ENCODE measurements around the gene BPI. TPM values are rescaled to one million over a fixed set of nuclear protein-coding genes. Genes with fewer than 3 reads are reported as not detected.
A peak's percentile ranks its signal among the peaks of the same experiment; 100 is the strongest.
"Not testable (repeated sequence)": the region's sequence is repeated elsewhere in the genome, so short reads cannot be mapped to it uniquely, and the experiment has no call there.

The BPI gene
- total and polyA plus RNA-seq, 2 donors, result 0.09 to 0.32 TPM

DNA sequence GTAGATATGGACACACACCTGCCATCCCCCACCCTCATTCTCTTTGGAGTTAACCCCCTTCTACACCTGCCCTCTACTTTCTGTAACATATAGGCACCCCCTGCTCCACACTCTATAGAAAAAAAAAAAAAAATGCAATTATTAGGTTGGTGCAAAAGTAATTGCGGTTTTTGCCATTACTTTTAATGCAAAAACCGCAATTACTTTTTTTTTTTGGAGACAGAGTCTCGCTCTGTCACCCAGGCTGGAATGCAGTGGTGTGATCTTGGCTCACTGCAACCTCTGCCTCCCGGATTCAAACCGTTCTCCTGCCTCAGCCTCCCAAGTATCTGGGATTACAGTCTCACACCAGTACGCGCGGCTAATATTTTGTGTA lies 35.6 kb downstream of the BPI start:
- H3K27ac ChIP-seq (ENCODE audit: low read depth); H3K36me3 ChIP-seq (ENCODE audit: insufficient read depth); H3K4me3 ChIP-seq (ENCODE audit: low read depth, low read length); H3K4me1 ChIP-seq (ENCODE audit: insufficient read depth); DNase-seq (ENCODE audit: extremely low spot score): not testable (repeated sequence)
- whole genome bisulfite sequencing, result 93% methylated on average over 8 of the region's 8 CpGs

GRCh38 chr20:38339997-38340396 lies 36.0 kb downstream of the BPI start:
- 52% methylated on average over 3 of the region's 3 CpGs for WGBS
- no peak for DNase-seq (ENCODE audit: extremely low spot score)

DNA sequence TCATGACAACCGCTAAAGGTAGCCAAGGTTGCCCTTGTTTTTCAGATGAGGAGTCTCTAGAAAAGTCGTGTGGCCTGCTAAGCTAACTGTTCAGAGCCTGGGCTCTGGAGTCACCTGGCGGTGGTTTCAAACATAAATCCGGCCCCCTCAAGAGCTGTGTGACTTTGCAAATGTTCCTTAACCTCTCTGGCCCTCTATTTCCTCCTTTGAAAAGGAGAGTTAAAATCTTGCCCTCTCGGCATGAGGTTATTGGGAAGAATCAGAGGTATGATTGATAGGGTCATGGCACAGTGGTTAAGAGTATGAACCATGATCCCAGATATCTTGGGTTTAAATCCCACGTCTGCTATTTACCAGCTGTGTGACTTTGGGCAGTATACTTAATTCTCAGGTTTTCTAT lies 36.7 kb downstream of the BPI start:
- no peak overlapping the region for H3K27ac ChIP-seq (ENCODE audit: low read depth)
- 84% methylated on average over 6 of the region's 6 CpGs for WGBS
- peaks cover 3% of the 10 kb centered on the region for H3K4me1 ChIP-seq (ENCODE audit: insufficient read depth)
- no peaks in the 10 kb centered on the region for H3K36me3 ChIP-seq (ENCODE audit: insufficient read depth)
- H3K4me3 ChIP-seq (ENCODE audit: low read depth, low read length), result no peak overlapping the region
- DNase-seq (ENCODE audit: extremely low spot score), result no peak

More at GRCh38 chr20:38339997-38340396, 36.0 kb downstream of the BPI start:
- no peak overlapping the region for H3K4me3 ChIP-seq (ENCODE audit: low read depth, low read length)
- H3K27ac ChIP-seq (ENCODE audit: low read depth), result no peak overlapping the region
- no peaks in the 10 kb centered on the region for H3K36me3 ChIP-seq (ENCODE audit: insufficient read depth)
- peaks cover 3% of the 10 kb centered on the region for H3K4me1 ChIP-seq (ENCODE audit: insufficient read depth)

DNA sequence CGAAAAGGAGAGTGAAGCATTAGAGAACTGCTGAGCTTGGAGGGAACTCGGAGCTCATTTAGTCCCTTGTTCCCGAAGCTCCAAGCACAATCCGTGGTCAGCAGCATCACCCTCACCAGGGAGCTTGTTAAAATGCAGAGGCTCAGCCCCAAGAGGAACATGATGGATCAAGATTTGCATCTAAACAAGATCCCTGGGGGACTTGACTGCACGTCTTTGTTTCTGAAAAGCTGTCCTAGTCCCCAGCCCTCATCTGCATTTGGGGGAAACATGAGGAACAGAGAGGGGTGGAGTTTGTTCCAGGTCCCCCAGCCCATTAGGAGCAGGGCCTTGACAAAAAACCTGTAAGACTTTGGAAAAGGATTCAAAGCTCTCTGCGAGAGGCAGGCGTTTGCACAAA lies 38.3 kb downstream of the BPI start:
- no peaks in the 10 kb centered on the region for H3K36me3 ChIP-seq (ENCODE audit: insufficient read depth)
- no peak overlapping the region for H3K4me3 ChIP-seq (ENCODE audit: low read depth, low read length)
- H3K27ac ChIP-seq (ENCODE audit: low read depth), result no peak overlapping the region
- peaks cover 3% of the 10 kb centered on the region for H3K4me1 ChIP-seq (ENCODE audit: insufficient read depth)
- no peak for DNase-seq (ENCODE audit: extremely low spot score)
- 61% methylated on average over 7 of the region's 7 CpGs for WGBS

- Histone ChIP-seq H3K4me3 (ENCODE audit: low read depth, low read length) (no peak overlapping the region), H3K4me1 (ENCODE audit: insufficient read depth) (peaks cover 3% of the 10 kb centered on the region), H3K27ac (ENCODE audit: low read depth) (peak overlapping the region; percentile 14), H3K36me3 (ENCODE audit: insufficient read depth) (no peaks in the 10 kb centered on the region)
- DNase-seq (ENCODE audit: extremely low spot score), result no peak
- WGBS, result 49% methylated on average over 5 of the region's 5 CpGs
Observed at GRCh38 chr20:38342713-38343310, 38.9 kb downstream of the BPI start.

- H3K4me3 ChIP-seq (ENCODE audit: low read depth, low read length), result no peak overlapping the region
- peak; percentile 78 for DNase-seq (ENCODE audit: extremely low spot score)
- H3K27ac ChIP-seq (ENCODE audit: low read depth), result peak overlapping the region; percentile 14
- peaks cover 3% of the 10 kb centered on the region for H3K4me1 ChIP-seq (ENCODE audit: insufficient read depth)
- no peaks in the 10 kb centered on the region for H3K36me3 ChIP-seq (ENCODE audit: insufficient read depth)
- 27% methylated on average over 16 of the region's 16 CpGs for WGBS
Observed at GRCh38 chr20:38343311-38344106, 39.6 kb downstream of the BPI start.

DNA sequence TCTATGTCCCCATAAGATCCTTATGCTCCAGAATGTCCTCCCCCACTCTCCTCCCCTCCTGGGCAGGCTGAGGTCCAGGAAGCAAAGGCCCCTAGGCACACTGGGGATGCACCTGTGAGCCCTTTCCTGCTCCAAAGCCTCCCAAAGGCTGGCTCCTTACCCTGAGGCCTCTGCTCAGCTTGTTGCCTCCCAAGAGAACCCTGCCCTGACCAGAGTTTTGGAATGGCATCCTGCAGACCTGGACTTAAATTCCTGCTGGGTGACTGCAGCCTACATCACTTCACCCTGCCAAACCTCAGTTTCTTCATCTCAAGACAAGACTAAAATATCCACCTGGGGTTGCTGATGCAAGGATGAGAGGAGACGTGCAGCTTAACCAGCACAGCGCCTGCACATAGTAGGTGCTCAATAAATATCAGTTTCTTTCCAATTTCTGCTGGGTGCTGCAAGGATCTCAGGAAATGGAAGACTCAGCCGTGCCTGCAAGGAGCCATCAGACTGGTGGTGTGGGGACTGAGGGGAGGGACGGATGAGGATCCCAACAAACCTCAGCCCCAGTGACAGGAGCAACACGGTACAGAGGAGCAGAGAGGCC lies 40.2 kb downstream of the BPI start:
- Histone ChIP-seq H3K4me1 (ENCODE audit: insufficient read depth) (peaks cover 3% of the 10 kb centered on the region), H3K36me3 (ENCODE audit: insufficient read depth) (no peaks in the 10 kb centered on the region), H3K27ac (ENCODE audit: low read depth) (no peak overlapping the region), H3K4me3 (ENCODE audit: low read depth, low read length) (no peak overlapping the region)
- WGBS, result 89% methylated on average over 5 of the region's 5 CpGs
- no peak for DNase-seq (ENCODE audit: extremely low spot score)

DNA sequence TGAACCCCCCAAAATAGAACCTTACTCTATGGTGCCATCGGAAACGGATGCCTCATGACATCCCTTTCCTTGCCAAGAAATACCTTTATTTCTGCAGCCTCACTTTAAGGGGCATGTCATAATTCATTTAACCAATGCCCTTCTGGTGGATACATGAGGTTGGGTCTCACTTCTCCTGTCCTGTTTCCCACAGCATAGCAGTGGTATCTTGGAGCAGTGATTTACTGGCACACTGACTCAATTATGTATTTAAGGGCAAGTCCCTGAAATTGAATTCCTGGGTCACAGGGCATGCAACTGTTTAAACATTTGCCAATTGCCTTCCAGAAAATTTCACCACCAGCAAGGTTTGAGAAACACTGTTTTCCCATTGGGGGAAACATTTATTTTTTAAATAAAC lies 41.7 kb downstream of the BPI start:
- Histone ChIP-seq H3K4me3 (ENCODE audit: low read depth, low read length) (no peak overlapping the region), H3K4me1 (ENCODE audit: insufficient read depth) (peaks cover 3% of the 10 kb centered on the region), H3K27ac (ENCODE audit: low read depth) (no peak overlapping the region), H3K36me3 (ENCODE audit: insufficient read depth) (no peaks in the 10 kb centered on the region)
- DNase-seq (ENCODE audit: extremely low spot score), result no peak
- WGBS, result 64% methylated on average over 2 of the region's 2 CpGs

DNA sequence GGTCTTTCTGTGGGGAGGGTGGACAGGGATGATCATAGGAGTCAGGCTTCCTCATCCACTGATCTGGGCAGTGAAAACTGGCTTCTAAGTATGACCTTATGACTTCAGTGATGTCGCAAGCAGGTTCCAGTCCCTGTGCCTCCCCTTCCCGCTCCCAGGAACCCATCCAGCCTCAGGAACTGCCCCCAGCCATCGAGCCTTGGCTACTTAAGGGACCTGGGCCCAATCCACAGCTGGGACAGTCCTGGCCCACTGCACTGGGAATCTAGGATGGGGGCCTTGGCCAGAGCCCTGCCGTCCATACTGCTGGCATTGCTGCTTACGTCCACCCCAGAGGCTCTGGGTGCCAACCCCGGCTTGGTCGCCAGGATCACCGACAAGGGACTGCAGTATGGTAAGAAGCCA lies 42.3 kb downstream of the BPI start, which contains the start of gene LBP:
LBP (plus strand) TSS at position 236 of the 405 bp plus-strand sequence; CDS start at position 271, 35 bp downstream.
- DNase-seq (ENCODE audit: extremely low spot score), result no peak
- 86% methylated on average over 8 of the region's 8 CpGs for WGBS
- peaks cover 3% of the 10 kb centered on the region for H3K4me1 ChIP-seq (ENCODE audit: insufficient read depth)
- H3K36me3 ChIP-seq (ENCODE audit: insufficient read depth), result no peaks in the 10 kb centered on the region
- H3K27ac ChIP-seq (ENCODE audit: low read depth), result no peak within 1 kb of the TSS
- no peak within 1 kb of the TSS for H3K4me3 ChIP-seq (ENCODE audit: low read depth, low read length)

- H3K4me3 ChIP-seq (ENCODE audit: low read depth, low read length), result no peak overlapping the region
- H3K36me3 ChIP-seq (ENCODE audit: insufficient read depth), result no peaks in the 10 kb centered on the region
- 83% methylated on average over 4 of the region's 4 CpGs for WGBS
- no peak overlapping the region for H3K27ac ChIP-seq (ENCODE audit: low read depth)
- H3K4me1 ChIP-seq (ENCODE audit: insufficient read depth), result peaks cover 3% of the 10 kb centered on the region
- no peak for DNase-seq (ENCODE audit: extremely low spot score)
Observed at GRCh38 chr20:38346741-38347140, 42.8 kb downstream of the BPI start.

DNA sequence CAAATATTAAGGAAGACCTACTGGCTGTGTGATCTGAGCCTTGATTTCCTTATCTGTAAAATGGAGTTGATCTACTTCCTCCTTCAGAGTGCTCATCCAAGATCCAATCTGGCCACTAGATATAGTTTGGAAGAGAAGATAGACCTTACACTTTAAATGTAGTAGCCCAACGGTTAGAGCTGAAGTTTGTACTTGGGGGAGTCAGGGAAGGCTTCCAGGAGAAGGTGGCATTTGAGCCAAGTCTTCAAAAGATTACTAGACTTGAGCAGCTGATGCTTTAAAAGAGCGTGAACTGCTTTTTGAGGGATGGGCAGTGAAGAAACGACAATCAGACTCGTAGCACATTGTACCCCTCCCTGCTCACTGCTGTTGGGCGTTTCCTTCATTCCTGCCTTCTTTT lies 45.9 kb downstream of the BPI start:
- no peak for DNase-seq (ENCODE audit: extremely low spot score)

DNA sequence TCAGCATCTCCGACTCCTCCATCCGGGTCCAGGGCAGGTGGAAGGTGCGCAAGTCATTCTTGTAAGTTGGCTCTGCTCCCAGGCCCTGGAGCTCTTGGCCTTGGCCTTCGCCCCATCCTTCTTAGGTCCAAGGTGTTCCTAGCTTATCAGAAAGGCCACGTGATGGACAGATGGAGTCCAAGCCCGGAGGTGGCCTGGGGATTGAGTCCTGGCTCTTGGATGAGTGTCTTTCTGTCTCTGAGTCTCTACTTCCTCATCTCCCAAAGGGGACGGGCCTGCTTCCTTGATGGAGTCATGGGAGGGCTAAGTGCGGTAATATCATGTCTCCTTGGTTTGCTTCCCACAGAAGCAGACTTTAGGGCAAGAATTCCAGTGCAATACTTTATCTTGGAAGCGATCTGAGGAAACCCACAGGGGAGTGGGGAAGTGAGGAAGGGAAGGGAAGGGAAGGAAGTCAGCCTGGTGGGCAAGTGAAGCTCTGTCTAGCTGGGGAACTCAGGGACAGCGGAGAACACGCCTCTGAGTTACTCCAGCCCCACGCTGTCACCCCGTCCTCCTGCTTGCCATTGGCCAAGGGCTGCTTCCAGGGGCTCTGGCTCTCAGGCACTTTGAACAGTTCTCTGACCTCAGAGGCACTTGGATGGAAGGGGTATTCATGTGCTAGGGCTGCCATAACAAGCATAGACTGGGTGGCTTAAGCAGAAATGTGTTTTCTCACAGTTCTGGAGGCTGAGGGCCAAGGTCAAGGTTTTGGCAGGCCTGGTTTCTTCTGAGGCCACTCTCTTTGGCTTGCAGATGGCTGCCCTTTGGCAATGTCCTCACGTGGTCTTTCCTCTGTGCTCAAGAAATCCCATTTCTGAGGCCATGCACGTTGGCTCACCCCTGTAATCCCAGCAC lies 47.2 kb downstream of the BPI start:
- Histone ChIP-seq H3K4me1 (ENCODE audit: insufficient read depth) (no peaks in the 10 kb centered on the region), H3K27ac (ENCODE audit: low read depth) (no peak overlapping the region), H3K4me3 (ENCODE audit: low read depth, low read length) (no peak overlapping the region), H3K36me3 (ENCODE audit: insufficient read depth) (no peaks in the 10 kb centered on the region)
- no peak for DNase-seq (ENCODE audit: extremely low spot score)
- WGBS, result 83% methylated on average over 15 of the region's 15 CpGs

More for the DNA sequence above, 45.9 kb downstream of the BPI start:
- Histone ChIP-seq H3K4me1 (ENCODE audit: insufficient read depth) (no peaks in the 10 kb centered on the region), H3K27ac (ENCODE audit: low read depth) (no peak overlapping the region), H3K4me3 (ENCODE audit: low read depth, low read length) (no peak overlapping the region), H3K36me3 (ENCODE audit: insufficient read depth) (no peaks in the 10 kb centered on the region)
- WGBS, result 81% methylated on average over 5 of the region's 5 CpGs

DNA sequence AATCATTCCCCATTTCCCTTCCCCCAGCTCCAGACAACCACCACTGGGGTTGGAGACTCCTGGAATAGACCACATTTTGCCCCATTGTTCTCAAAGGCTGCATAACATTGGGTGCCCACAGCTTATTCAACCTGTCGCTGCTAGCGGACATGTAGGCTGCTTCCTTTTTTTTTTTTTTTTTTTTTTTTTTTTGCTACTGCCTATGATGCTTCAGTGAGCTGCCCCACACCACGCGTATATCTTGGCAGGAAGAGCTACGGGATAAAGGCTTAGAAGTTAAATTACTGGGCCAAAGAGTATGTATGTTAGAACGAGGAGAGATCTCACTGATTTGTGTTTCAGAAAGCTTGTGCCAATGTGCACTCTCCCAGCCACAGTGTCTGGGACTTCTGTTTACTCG lies 49.4 kb downstream of the BPI start:
- peak; percentile 32 for DNase-seq (ENCODE audit: extremely low spot score)
- H3K4me1 ChIP-seq (ENCODE audit: insufficient read depth), result no peaks in the 10 kb centered on the region
- H3K27ac ChIP-seq (ENCODE audit: low read depth), result no peak overlapping the region
- H3K36me3 ChIP-seq (ENCODE audit: insufficient read depth), result no peaks in the 10 kb centered on the region
- no peak overlapping the region for H3K4me3 ChIP-seq (ENCODE audit: low read depth, low read length)
- WGBS, result 8% methylated on average over 7 of the region's 7 CpGs

All from urinary bladder (tissue), 4 donors.